Gastroesophageal sphincter (tissue), 4 donors: ENCODE measurements around the gene TPRN. TPM values are rescaled to one million over a fixed set of nuclear protein-coding genes. Genes with fewer than 3 reads are reported as not detected.

ENCODE experiments used
- ATAC-seq: fragments of 150-250 bp; one replicate; pipeline ENCODE4 v1.9.1; 2016; ENCODE audit warnings: mild to moderate bottlenecking, moderate library complexity
- H3K27ac ChIP-seq, 4 donors: fragments of 200-600 bp; sonication (generic) in 3 of 4; 1 replicate in 3 of 4; 2 replicates in 1 of 4; pipeline ENCODE4 v1.5.1; 2016 to 2019
- H3K27me3 ChIP-seq: fragments of 200-600 bp; sonication (generic); one replicate; pipeline ENCODE4 v1.5.1; 2019
- H3K36me3 ChIP-seq, 2 donors: fragments of 200-600 bp; sonication (generic); one replicate each; pipeline ENCODE4 v1.5.1; 2019; ENCODE audit warnings: control low read depth in 1 of 2
- H3K4me1 ChIP-seq, 3 donors: fragments of 200-600 bp; sonication (generic); 1 replicate in 2 of 3; 2 replicates in 1 of 3; pipeline ENCODE4 v1.5.1; 2016 to 2019; ENCODE audit warnings: control low read depth in 2 of 3
- H3K4me3 ChIP-seq, 2 donors: fragments of 200-600 bp; sonication (generic); one replicate each; pipeline ENCODE4 v1.5.1; 2019; ENCODE audit warnings: mild to moderate bottlenecking in 1 of 2, moderate library complexity in 1 of 2
- H3K9me3 ChIP-seq, 3 donors: fragments of 200-600 bp; sonication (generic); one replicate each; pipeline ENCODE4 v1.5.1; 2017 to 2019; ENCODE audit warnings: control low read depth in 2 of 3
- EP300 ChIP-seq: sonication (generic); formaldehyde crosslinking; IDR thresholded peaks from one replicate; pipeline ENCODE4 v1.6.1; 2017; ENCODE audit warnings: antibody characterized with exemption, mild to moderate bottlenecking
- POLR2A ChIP-seq, 2 donors: fragments of 450-650 bp; IDR thresholded peaks; one replicate each; pipeline ENCODE4 v1.6.1; 2017; ENCODE audit warnings: antibody characterized with exemption in 2 of 2, mild to moderate bottlenecking in 2 of 2, moderate library complexity in 1 of 2
- POLR2AphosphoS5 ChIP-seq: sonication (generic); formaldehyde crosslinking; IDR thresholded peaks from one replicate; pipeline ENCODE4 v1.6.1; 2017; ENCODE audit warnings: antibody characterized with exemption
- WGBS, 2 donors: methylation state at CpG; one replicate each; pipeline ENCODE4 v1.1.5; 2018; ENCODE audit warnings: low coverage in 1 of 2; 5-methylcytosine and 5-hydroxymethylcytosine counted together
- total RNA-seq, 4 donors: library from RNA; depleted of rRNA; stranded (reverse); fragments of >200 nt; gene quantifications; one replicate each; pipeline ENCODE4 v1.1.0, GENCODE V29; 2016
- TF ChIP-seq, protein P1 (sequence below), 4 experiments: fragments of 200-600 bp in 2 of 4; fragments of 450-650 bp in 2 of 4; sonication (generic) in 1 of 4; IDR thresholded peaks; one replicate each; pipeline ENCODE4 v1.5.1; 2017 to 2019; ENCODE audit warnings: antibody characterized with exemption in 4 of 4, mild to moderate bottlenecking in 2 of 4, moderate library complexity in 2 of 4

TPRN gene
- total RNA-seq, 4 donors from 2014 or later, result 3.6 to 11.6 (median 6.1) TPM

DNA sequence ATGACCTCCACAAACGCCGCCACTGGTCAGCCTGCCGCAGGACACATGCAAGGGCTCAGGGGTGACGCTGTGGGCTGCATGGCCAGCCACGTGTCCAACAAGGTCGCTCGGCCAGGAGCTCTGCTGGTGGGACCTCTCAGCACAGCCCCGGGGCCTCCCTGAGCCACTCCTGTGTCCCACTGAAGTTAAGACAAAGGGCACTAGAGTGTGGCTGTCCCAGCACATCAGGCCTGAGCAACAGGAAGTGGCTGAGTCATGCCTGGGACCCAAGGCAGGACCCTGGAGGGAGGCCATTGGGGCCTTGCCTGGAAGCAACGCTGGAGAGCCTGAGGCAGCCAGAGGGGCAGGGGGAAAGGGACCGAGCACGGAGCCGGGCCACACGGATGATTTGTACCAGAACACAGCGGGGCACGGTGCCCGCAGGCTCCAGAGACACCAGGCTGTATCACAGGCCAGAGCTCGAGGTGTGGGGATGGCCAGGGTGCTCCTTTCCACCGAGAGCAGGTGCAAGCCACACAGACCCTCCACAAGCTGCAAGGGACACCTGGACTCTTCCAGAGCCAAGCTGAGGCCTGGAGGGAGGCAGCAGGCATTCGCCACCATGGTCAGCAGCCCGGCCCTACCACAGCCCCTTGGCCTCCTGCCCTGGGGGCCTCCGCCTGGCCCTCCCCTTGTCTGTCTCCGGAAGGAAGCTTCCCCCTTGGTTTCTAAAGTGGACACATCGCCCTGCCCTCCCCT is 22.2 kb downstream of the TPRN start:
- H3K27me3 ChIP-seq, result peaks cover 12% of the 10 kb centered on the region
- 60% methylated on average over 2 of the region's 23 CpGs; no CpG with 5 or more reads in 1 of the 2 donors for WGBS, 2 donors
- ATAC-seq, result no peak
- H3K4me3 ChIP-seq, result no peak overlapping the region
- peaks cover 0 to 67% of the 10 kb centered on the region in 2 donors for H3K36me3 ChIP-seq
- no peaks in the 10 kb centered on the region for H3K9me3 ChIP-seq
- TF ChIP-seq EP300, result no peak
- TF ChIP-seq, protein P1, sequence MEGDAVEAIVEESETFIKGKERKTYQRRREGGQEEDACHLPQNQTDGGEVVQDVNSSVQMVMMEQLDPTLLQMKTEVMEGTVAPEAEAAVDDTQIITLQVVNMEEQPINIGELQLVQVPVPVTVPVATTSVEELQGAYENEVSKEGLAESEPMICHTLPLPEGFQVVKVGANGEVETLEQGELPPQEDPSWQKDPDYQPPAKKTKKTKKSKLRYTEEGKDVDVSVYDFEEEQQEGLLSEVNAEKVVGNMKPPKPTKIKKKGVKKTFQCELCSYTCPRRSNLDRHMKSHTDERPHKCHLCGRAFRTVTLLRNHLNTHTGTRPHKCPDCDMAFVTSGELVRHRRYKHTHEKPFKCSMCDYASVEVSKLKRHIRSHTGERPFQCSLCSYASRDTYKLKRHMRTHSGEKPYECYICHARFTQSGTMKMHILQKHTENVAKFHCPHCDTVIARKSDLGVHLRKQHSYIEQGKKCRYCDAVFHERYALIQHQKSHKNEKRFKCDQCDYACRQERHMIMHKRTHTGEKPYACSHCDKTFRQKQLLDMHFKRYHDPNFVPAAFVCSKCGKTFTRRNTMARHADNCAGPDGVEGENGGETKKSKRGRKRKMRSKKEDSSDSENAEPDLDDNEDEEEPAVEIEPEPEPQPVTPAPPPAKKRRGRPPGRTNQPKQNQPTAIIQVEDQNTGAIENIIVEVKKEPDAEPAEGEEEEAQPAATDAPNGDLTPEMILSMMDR (IDR thresholded peaks at IDR 0.05), result no peak
- TF ChIP-seq POLR2AphosphoS5, result no peak
- TF ChIP-seq POLR2A (IDR thresholded peaks at IDR 0.05), result no peak
- peaks cover 0 to 7% (median 0%) of the 10 kb centered on the region in 3 donors for H3K4me1 ChIP-seq
- H3K27ac ChIP-seq, result no peak overlapping the region

DNA sequence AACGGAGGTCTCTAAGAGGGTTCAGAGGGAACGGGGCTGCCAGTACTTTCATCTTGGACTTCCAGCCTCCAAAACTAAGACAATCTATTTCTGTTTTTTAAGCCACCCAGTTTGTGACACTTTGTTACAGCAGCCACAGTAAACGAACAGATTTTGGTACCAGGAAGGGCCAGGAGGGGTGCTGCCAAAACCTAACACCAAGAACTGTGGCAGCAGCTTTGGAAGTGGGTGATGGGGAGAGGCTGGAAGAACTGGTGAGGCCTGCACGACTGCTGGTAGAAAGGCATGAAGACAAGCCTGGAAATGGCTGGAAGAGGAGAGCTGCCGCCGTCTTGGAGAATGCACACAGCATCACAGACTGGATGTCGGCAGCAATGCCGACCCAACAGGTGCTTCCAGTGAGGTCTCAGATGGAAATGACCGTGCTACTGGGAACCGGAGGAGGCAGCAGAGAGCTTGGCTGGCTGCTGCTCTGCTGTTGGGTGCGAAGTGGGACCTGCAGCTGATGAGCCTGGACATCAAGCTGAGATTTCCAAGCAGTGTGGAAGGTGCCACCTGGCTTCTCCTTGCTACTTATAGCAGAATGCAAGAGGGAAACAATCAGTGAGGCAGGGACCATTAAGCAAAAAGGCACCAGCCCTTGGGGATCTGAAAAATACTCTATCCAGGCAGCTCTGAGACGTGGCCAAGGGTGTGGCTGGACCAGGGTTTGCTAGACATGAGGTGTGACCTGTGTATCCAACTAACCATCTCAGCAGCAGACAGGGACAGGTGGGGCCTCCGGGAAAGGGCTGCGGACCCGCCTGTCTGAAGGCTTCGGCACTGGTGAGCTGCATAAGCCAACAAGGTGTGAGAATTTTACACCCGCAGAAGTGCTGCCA is 24.0 kb downstream of the TPRN start:
- 32 to 43% methylated on average over 6 to 12 of the region's 17 CpGs for WGBS, 2 donors
- Histone ChIP-seq H3K4me3 (no peak overlapping the region), H3K27me3 (peaks cover 31% of the 10 kb centered on the region), H3K36me3 (peaks cover 0 to 49% of the 10 kb centered on the region in 2 donors), H3K27ac (no peak overlapping the region), H3K9me3 (no peaks in the 10 kb centered on the region), H3K4me1 (peaks cover 0 to 7% (median 0%) of the 10 kb centered on the region in 3 donors)
- no peak for TF ChIP-seq EP300
- TF ChIP-seq, protein P1 (IDR thresholded peaks at IDR 0.05), result peak in 3 of 4 experiments; percentile 29 to 33 (median 30)
- TF ChIP-seq POLR2A (IDR thresholded peaks at IDR 0.05), result no peak
- TF ChIP-seq POLR2AphosphoS5, result no peak
- ATAC-seq, result peak; percentile 23

DNA sequence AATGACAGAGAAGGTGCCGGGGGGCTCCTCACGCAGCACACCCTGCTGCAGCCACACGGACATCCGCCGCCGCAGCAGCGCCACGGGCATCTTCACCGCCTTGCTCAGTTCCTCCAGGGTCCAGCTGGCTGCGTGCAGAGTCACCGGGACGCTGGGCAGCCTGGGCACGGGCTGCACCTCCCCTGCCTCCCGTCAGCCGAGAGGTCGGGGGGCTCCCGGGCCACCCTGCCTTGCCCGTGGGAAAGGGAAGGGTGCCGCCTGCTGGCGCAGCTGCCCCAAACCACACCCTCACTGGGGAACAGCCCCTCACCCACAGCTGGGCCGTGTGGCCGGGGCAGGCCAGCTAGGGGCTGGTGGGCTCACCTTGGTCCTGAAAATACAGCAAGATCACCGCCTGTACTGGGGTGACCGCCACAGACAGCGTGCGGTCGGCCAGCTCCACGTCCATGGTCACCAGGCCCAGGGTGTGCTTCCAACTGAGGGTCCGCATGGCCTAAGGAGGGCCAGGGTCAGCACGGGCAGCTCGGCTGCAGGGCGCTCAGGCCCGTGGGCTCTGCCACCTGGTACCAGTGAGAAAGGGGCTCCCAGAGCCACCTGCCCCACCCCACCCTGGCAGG is 25.1 kb downstream of the TPRN start:
- peaks cover 0 to 7% (median 0%) of the 10 kb centered on the region in 3 donors for H3K4me1 ChIP-seq
- no peak overlapping the region for H3K27ac ChIP-seq
- no CpG with 5 or more reads among the region's 33 CpGs for WGBS, 2 donors
- no peak for ATAC-seq
- TF ChIP-seq, protein P1 (IDR thresholded peaks at IDR 0.05), result no peak
- no peak for TF ChIP-seq EP300
- TF ChIP-seq POLR2A (IDR thresholded peaks at IDR 0.05), result no peak
- no peak for TF ChIP-seq POLR2AphosphoS5
- peaks cover 42% of the 10 kb centered on the region for H3K27me3 ChIP-seq
- no peaks in the 10 kb centered on the region for H3K9me3 ChIP-seq
- H3K36me3 ChIP-seq, result peaks cover 0 to 38% of the 10 kb centered on the region in 2 donors
- H3K4me3 ChIP-seq, result no peak overlapping the region

DNA sequence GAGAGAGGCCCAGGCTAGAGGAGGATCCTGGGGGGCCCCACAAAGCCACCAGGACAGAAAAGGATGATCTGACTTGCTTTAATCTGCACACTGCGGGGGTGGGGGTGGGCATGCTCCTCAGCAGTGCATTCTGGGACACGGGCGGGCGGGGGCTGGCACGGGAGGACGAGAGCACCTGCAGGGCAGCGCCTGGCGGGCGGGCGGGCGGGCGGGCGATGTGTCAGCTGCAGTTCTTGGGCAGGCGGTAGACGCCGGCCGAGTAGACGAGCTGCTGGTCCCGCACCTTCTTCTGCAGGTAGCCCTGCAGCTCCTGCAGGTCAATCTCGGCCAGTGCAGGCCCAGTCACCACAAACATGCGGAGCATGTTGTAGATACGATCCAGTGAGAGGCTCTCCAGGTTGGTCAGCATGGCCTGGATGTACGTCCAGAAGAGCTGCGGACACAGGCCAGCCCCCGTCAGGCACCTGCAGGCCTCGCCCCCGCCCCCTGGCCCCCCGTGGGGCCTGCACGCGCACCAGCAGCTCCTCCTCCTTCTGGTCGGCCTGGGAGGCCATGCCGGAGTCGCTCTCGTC is 25.7 kb downstream of the TPRN start:
- TF ChIP-seq, protein P1 (IDR thresholded peaks at IDR 0.05), result no peak
- TF ChIP-seq POLR2AphosphoS5 (no peak), EP300 (no peak), POLR2A (IDR thresholded peaks at IDR 0.05) (no peak)
- Histone ChIP-seq H3K27ac (no peak overlapping the region), H3K36me3 (peaks cover 0 to 31% of the 10 kb centered on the region in 2 donors), H3K27me3 (peaks cover 48% of the 10 kb centered on the region), H3K4me3 (no peak overlapping the region), H3K4me1 (peaks cover 0 to 9% (median under 1%) of the 10 kb centered on the region in 3 donors), H3K9me3 (no peaks in the 10 kb centered on the region)
- WGBS, 2 donors, result 40% methylated on average over 1 of the region's 34 CpGs; no CpG with 5 or more reads in 1 of the 2 donors
- no peak for ATAC-seq
